H9 (cell line): Measurements from ENCODE around the gene CDC123. TPM values are rescaled to one million over a fixed set of nuclear protein-coding genes. Genes with fewer than 3 reads are reported as not detected.

ENCODE experiments used
- DNase-seq: peaks from one replicate; pipeline ENCODE4 v3.0.0-alpha.2; 2017
- H2AFZ ChIP-seq: one replicate; pipeline ENCODE4 v1.6.1; 2013; ENCODE audit warnings: mild to moderate bottlenecking, low read length, control low read depth, moderate library complexity
- H2AK5ac ChIP-seq: 2 replicates; pipeline ENCODE4 v1.6.1; 2013; ENCODE audit warnings: low read length, control low read depth, mixed read lengths; ENCODE audit not compliant: insufficient read length
- H2BK120ac ChIP-seq: one replicate; pipeline ENCODE4 v1.6.1; 2013; ENCODE audit warnings: low read depth, mild to moderate bottlenecking, low read length, control low read depth, inconsistent platforms; ENCODE audit not compliant: poor library complexity, severe bottlenecking
- H2BK12ac ChIP-seq: 2 replicates; pipeline ENCODE4 v1.6.1; 2013; ENCODE audit warnings: low read length, control low read depth, mixed read lengths, low read depth; ENCODE audit not compliant: insufficient read length
- H2BK15ac ChIP-seq: 2 replicates; pipeline ENCODE4 v1.6.1; 2013; ENCODE audit warnings: low read depth, low read length, control low read depth
- H2BK20ac ChIP-seq: one replicate; pipeline ENCODE4 v1.6.1; 2013; ENCODE audit warnings: low read depth, mild to moderate bottlenecking, low read length, control low read depth, inconsistent platforms; ENCODE audit not compliant: poor library complexity, severe bottlenecking
- H2BK5ac ChIP-seq: 2 replicates; pipeline ENCODE4 v1.6.1; 2013; ENCODE audit warnings: low read length, control low read depth, mixed read lengths; ENCODE audit not compliant: insufficient read length
- H3K14ac ChIP-seq: 2 replicates; pipeline ENCODE4 v1.6.1; 2013; ENCODE audit warnings: low read length, control low read depth; ENCODE audit not compliant: insufficient read depth
- H3K18ac ChIP-seq: 2 replicates; pipeline ENCODE4 v1.6.1; 2013; ENCODE audit warnings: low read depth, mild to moderate bottlenecking, mixed read lengths, low read length, control low read depth; ENCODE audit not compliant: insufficient read length
- H3K23ac ChIP-seq: 2 replicates; pipeline ENCODE4 v1.6.1; 2013; ENCODE audit warnings: low read length, control low read depth, mixed read lengths, low read depth; ENCODE audit not compliant: insufficient read length
- H3K23me2 ChIP-seq: 2 replicates; pipeline ENCODE4 v1.6.1; 2013; ENCODE audit warnings: low read depth, mild to moderate bottlenecking, mixed read lengths, low read length, control low read depth; ENCODE audit not compliant: insufficient read length, poor library complexity, severe bottlenecking
- H3K27ac ChIP-seq: 2 replicates; pipeline ENCODE4 v1.5.1; 2013; ENCODE audit warnings: low read length, control low read depth, mixed read lengths, low read depth; ENCODE audit not compliant: insufficient read length
- H3K27me3 ChIP-seq: 2 replicates; pipeline ENCODE4 v1.6.1; 2013; ENCODE audit warnings: low read length, control low read depth, inconsistent platforms; ENCODE audit not compliant: insufficient read depth
- H3K4ac ChIP-seq: 2 replicates; pipeline ENCODE4 v1.6.1; 2013; ENCODE audit warnings: low read depth, mild to moderate bottlenecking, control low read depth, inconsistent platforms, low read length, moderate library complexity
- H3K4me1 ChIP-seq: 2 replicates; pipeline ENCODE4 v1.6.1; 2013; ENCODE audit warnings: low read length, control low read depth, inconsistent platforms; ENCODE audit not compliant: insufficient read depth
- H3K4me2 ChIP-seq: 2 replicates; pipeline ENCODE4 v1.6.1; 2013; ENCODE audit warnings: low read length, control low read depth, mixed read lengths; ENCODE audit not compliant: insufficient read length, insufficient read depth
- H3K56ac ChIP-seq: 2 replicates; pipeline ENCODE4 v1.6.1; 2013; ENCODE audit warnings: low read depth, mild to moderate bottlenecking, mixed read lengths, low read length, control low read depth; ENCODE audit not compliant: insufficient read length
- H3K79me1 ChIP-seq: 2 replicates; pipeline ENCODE4 v1.6.1; 2013; ENCODE audit warnings: low read depth, mild to moderate bottlenecking, moderate library complexity, low read length, control low read depth, inconsistent platforms; ENCODE audit not compliant: insufficient read depth, poor library complexity, severe bottlenecking
- H3K79me2 ChIP-seq: 2 replicates; pipeline ENCODE4 v1.6.1; 2013; ENCODE audit warnings: low read length, control low read depth, inconsistent platforms; ENCODE audit not compliant: insufficient read depth
- H3K9ac ChIP-seq: 2 replicates; pipeline ENCODE4 v1.6.1; 2013; ENCODE audit warnings: low read length, control low read depth, mixed read lengths; ENCODE audit not compliant: insufficient read length; ENCODE audit errors: extremely low read depth
- H3K9me3 ChIP-seq: one replicate; pipeline ENCODE4 v1.6.1; 2013; ENCODE audit warnings: low read depth, low read length, inconsistent platforms; ENCODE audit not compliant: control insufficient read depth
- H3T11ph ChIP-seq: one replicate; pipeline ENCODE4 v1.6.1; 2013; ENCODE audit warnings: mild to moderate bottlenecking, low read length, control low read depth, inconsistent platforms
- H4K20me1 ChIP-seq: one replicate; pipeline ENCODE4 v1.6.1; 2013; ENCODE audit not compliant: control insufficient read depth, insufficient read length, insufficient read depth
- H4K5ac ChIP-seq: 2 replicates; pipeline ENCODE4 v1.6.1; 2013; ENCODE audit warnings: low read depth, mild to moderate bottlenecking, mixed read lengths, low read length, control low read depth; ENCODE audit not compliant: insufficient read length
- H4K8ac ChIP-seq: replicated peaks from 2 replicates; pipeline ENCODE4 v1.6.1; 2013; ENCODE audit warnings: low read length, control low read depth, mixed read lengths, low read depth; ENCODE audit not compliant: insufficient read length
- H4K91ac ChIP-seq: 2 replicates; pipeline ENCODE4 v1.6.1; 2013; ENCODE audit warnings: low read depth, mild to moderate bottlenecking, moderate library complexity, mixed read lengths, low read length, control low read depth; ENCODE audit not compliant: insufficient read length
- H3K27ac Mint-ChIP-seq, 3 experiments: 2 replicates in 2 of 3; 3 replicates in 1 of 3; pipeline ENCODE4 v1.8.0; 2020 to 2021; ENCODE audit warnings: mixed read lengths in 3 of 3, mild to moderate bottlenecking in 1 of 3, moderate library complexity in 1 of 3
- H3K27me3 Mint-ChIP-seq: 2 replicates; pipeline ENCODE4 v1.8.0; 2021; ENCODE audit warnings: low read depth, mild to moderate bottlenecking, moderate library complexity, mixed read lengths
- H3K36me3 Mint-ChIP-seq, 3 experiments: 2 replicates in 2 of 3; 3 replicates in 1 of 3; pipeline ENCODE4 v1.8.0; 2020 to 2021; ENCODE audit warnings: low read depth in 3 of 3, mixed read lengths in 3 of 3; ENCODE audit not compliant: insufficient read depth in 1 of 3
- H3K4me1 Mint-ChIP-seq, 2 experiments: 2 replicates each; pipeline ENCODE4 v1.8.0; 2020; ENCODE audit warnings: mixed read lengths in 2 of 2
- H3K4me3 Mint-ChIP-seq, 2 experiments: 2 replicates in 1 of 2; 3 replicates in 1 of 2; pipeline ENCODE4 v1.8.0; 2020 to 2021; ENCODE audit warnings: mild to moderate bottlenecking in 2 of 2, mixed read lengths in 2 of 2, moderate library complexity in 1 of 2
- H3K9me3 Mint-ChIP-seq, 2 experiments: 2 replicates in 1 of 2; 3 replicates in 1 of 2; pipeline ENCODE4 v1.8.0; 2020; ENCODE audit warnings: mild to moderate bottlenecking in 2 of 2, mixed read lengths in 2 of 2, moderate library complexity in 1 of 2
- WGBS: extraction: QIAGEN DNeasy Blood & Tissue Kit; methylation state at CpG from one replicate; pipeline ENCODE4 v1.1.7; 2013; ENCODE audit warnings: missing lambda C conversion rate, low lambda C conversion rate, mixed read lengths; ENCODE audit not compliant: insufficient read length; ENCODE audit errors: extremely low coverage; 5-methylcytosine and 5-hydroxymethylcytosine counted together
- total RNA-seq: library from RNA; stranded (reverse); gene quantifications from 2 replicates; pipeline ENCODE4 v1.2.1, GENCODE V29; 2021
- TF ChIP-seq, protein P1 (sequence below): fragments of 200-600 bp; sonication (generic); conservative IDR thresholded peaks from 3 replicates; pipeline ENCODE4 v1.8.0; 2021; ENCODE audit warnings: antibody characterized with exemption, mild to moderate bottlenecking

CDC123 gene
- total RNA-seq, 1 experiment from 2014 or later = 159 TPM

DNA sequence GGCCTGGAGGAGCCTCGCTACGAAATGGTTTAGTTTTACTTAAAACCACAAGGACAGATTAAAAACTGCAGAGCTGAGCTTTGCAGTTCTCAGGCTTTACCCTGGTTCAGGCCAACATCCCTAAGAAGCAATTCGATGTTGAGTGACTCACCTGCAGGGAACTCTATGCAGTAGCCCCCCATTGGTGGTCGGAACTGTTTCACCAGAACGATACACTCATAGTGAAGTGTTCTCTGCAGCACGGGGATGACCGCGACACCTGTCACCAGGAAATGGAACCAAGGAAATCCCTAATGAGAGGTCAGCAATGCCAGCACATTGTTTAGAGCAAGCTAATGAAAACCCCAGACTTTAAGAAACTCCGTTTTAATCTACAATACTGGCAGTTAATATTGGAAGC, 18.3 kb upstream of the CDC123 start:
- Histone ChIP-seq H2AK5ac (no peak overlapping the region), H2BK15ac (no peak overlapping the region), H4K5ac (no peak overlapping the region), H2BK5ac (no peak overlapping the region), H4K8ac (no peak overlapping the region), H3K79me1 (no peaks in the 10 kb centered on the region), H3K27me3 (no peaks in the 10 kb centered on the region), H3K23me2 (no peaks in the 10 kb centered on the region), H4K20me1 (no peaks in the 10 kb centered on the region), H3K4ac (no peak overlapping the region), H4K91ac (no peak overlapping the region), H3K27ac (no peak overlapping the region), H3K9me3 (no peaks in the 10 kb centered on the region), H2AFZ (no peak overlapping the region), H3K9ac (no peak overlapping the region), H3K56ac (no peak overlapping the region), H3K4me2 (no peak overlapping the region), H3K4me1 (peaks cover 9% of the 10 kb centered on the region; the same call in 1 of the 2 replicates), H3K14ac (no peak overlapping the region), H2BK12ac (no peak overlapping the region), H3K18ac (no peak overlapping the region), H3T11ph (no peak overlapping the region), H3K23ac (no peak overlapping the region), H2BK120ac (no peak overlapping the region), H3K79me2 (no peaks in the 10 kb centered on the region), H2BK20ac (no peak overlapping the region)
- WGBS = no CpG with 5 or more reads among the region's 9 CpGs
- H3K36me3 Mint-ChIP-seq = peaks cover 23 to 66% (median 41%) of the 10 kb centered on the region in 3 experiments
- TF ChIP-seq, protein P1, sequence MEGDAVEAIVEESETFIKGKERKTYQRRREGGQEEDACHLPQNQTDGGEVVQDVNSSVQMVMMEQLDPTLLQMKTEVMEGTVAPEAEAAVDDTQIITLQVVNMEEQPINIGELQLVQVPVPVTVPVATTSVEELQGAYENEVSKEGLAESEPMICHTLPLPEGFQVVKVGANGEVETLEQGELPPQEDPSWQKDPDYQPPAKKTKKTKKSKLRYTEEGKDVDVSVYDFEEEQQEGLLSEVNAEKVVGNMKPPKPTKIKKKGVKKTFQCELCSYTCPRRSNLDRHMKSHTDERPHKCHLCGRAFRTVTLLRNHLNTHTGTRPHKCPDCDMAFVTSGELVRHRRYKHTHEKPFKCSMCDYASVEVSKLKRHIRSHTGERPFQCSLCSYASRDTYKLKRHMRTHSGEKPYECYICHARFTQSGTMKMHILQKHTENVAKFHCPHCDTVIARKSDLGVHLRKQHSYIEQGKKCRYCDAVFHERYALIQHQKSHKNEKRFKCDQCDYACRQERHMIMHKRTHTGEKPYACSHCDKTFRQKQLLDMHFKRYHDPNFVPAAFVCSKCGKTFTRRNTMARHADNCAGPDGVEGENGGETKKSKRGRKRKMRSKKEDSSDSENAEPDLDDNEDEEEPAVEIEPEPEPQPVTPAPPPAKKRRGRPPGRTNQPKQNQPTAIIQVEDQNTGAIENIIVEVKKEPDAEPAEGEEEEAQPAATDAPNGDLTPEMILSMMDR = no peak
- no peak overlapping the region for H3K4me3 Mint-ChIP-seq
- peaks cover 23 to 27% of the 10 kb centered on the region in 2 experiments for H3K4me1 Mint-ChIP-seq
- no peak for DNase-seq
- H3K9me3 Mint-ChIP-seq = no peaks in the 10 kb centered on the region
- H3K27ac Mint-ChIP-seq = no peak overlapping the region
- no peaks in the 10 kb centered on the region; the same call in 1 of the 2 replicates for H3K27me3 Mint-ChIP-seq
